Measurements from ENCODE around the gene CSNK1G1.

GRCh38 chr15:64151727-64152506 lies 204.1 kb downstream of the CSNK1G1 start, which contains the start of gene SNX22:
- TF ChIP-seq, protein P1, sequence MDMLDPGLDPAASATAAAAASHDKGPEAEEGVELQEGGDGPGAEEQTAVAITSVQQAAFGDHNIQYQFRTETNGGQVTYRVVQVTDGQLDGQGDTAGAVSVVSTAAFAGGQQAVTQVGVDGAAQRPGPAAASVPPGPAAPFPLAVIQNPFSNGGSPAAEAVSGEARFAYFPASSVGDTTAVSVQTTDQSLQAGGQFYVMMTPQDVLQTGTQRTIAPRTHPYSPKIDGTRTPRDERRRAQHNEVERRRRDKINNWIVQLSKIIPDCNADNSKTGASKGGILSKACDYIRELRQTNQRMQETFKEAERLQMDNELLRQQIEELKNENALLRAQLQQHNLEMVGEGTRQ (IDR thresholded peaks at IDR 0.05): no peak
- TF ChIP-seq CTCF (IDR thresholded peaks at IDR 0.05) (no peak), E2F6 (IDR thresholded peaks at IDR 0.05; ENCODE audit: borderline replicate concordance, low read depth) (peak; percentile 47; the same call in 1 of the 2 replicates), EHMT2 (IDR thresholded peaks at IDR 0.05; ENCODE audit: low read depth) (no peak), REST (IDR thresholded peaks at IDR 0.05) (no peak), BHLHE40 (IDR thresholded peaks at IDR 0.05; ENCODE audit: low read depth, low read length) (no peak)

Data from A549 (cell line).